Activated T-cell treated with anti-CD3 and anti-CD28 coated beads for 48 hours (primary cell): ENCODE data around the gene KHDC3L.
A peak's percentile ranks its signal among the peaks of the same experiment; 100 is the strongest.
"Not testable (repeated sequence)": the region's sequence is repeated elsewhere in the genome, so short reads cannot be mapped to it uniquely, and the experiment has no call there.

Experiments used
- DNase-seq: peaks from one replicate; pipeline ENCODE4 v3.0.0-alpha.2; 2020; ENCODE audit warnings: low read depth

Gene KHDC3L

GRCh38 chr6:73369563-73369962 lies 7.1 kb downstream of the KHDC3L start, which contains the start of gene OOEP:
OOEP (minus strand) TSS chr6:73369897; CDS start chr6:73369792, 105 bp downstream.
- DNase-seq, result no peak

- DNase-seq, result no peak
These were observed 9.5 kb downstream of the KHDC3L start for GRCh38 chr6:73371984-73372383.

GRCh38 chr6:73372516-73372915 lies 10.1 kb downstream of the KHDC3L start:
- DNase-seq, result no peak

- no peak for DNase-seq
These were observed 12.8 kb downstream of the KHDC3L start for GRCh38 chr6:73375216-73375615.

- DNase-seq, result no peak
These were observed 14.8 kb downstream of the KHDC3L start for GRCh38 chr6:73377225-73377624.

GRCh38 chr6:73381531-73381930 lies 19.1 kb downstream of the KHDC3L start:
- not testable (repeated sequence) for DNase-seq

GRCh38 chr6:73382462-73383113 lies 20.1 kb downstream of the KHDC3L start:
- DNase-seq, result no peak

- no peak for DNase-seq
These were observed 26.0 kb downstream of the KHDC3L start for GRCh38 chr6:73388433-73388799.

GRCh38 chr6:73388800-73389512 lies 26.5 kb downstream of the KHDC3L start:
- DNase-seq, result peak; percentile 45

- DNase-seq, result no peak
These were observed 27.4 kb downstream of the KHDC3L start for GRCh38 chr6:73389854-73390253.

GRCh38 chr6:73391675-73392074 lies 29.2 kb downstream of the KHDC3L start:
- no peak for DNase-seq

- DNase-seq, result not testable (repeated sequence)
These were observed 29.7 kb downstream of the KHDC3L start for GRCh38 chr6:73392188-73392587.

- DNase-seq, result no peak
These were observed 30.8 kb downstream of the KHDC3L start for GRCh38 chr6:73393278-73393677.

GRCh38 chr6:73394577-73395354 lies 32.3 kb downstream of the KHDC3L start, which contains the start of gene DDX43:
DDX43 (plus strand) TSS chr6:73394828; CDS start chr6:73394906, 78 bp downstream.
- DNase-seq, result peak; percentile 32

- no peak for DNase-seq
These were observed 33.4 kb downstream of the KHDC3L start for GRCh38 chr6:73395875-73396274.

GRCh38 chr6:73400656-73401055 lies 38.2 kb downstream of the KHDC3L start:
- no peak for DNase-seq

GRCh38 chr6:73409395-73409794 lies 46.9 kb downstream of the KHDC3L start:
- no peak for DNase-seq

- DNase-seq, result no peak
These were observed 50.6 kb downstream of the KHDC3L start for GRCh38 chr6:73413102-73413501.
